Upper lobe of right lung (tissue), 1 donor: Measurements from ENCODE around the gene EPHA10. TPM values are rescaled to one million over a fixed set of nuclear protein-coding genes. Genes with fewer than 3 reads are reported as not detected.

Source experiments
- ATAC-seq: fragments of 200-7000 bp; cut with Tn5 transposase; one replicate; pipeline ENCODE4 v1.9.1; 2020; ENCODE audit warnings: mild to moderate bottlenecking, moderate library complexity
- DNase-seq: peaks from one replicate; pipeline ENCODE4 v3.0.0-alpha.2; 2020
- H3K27ac ChIP-seq: fragments of 200-600 bp; one replicate; pipeline ENCODE4 v1.8.0; 2022
- H3K27me3 ChIP-seq: fragments of 200-600 bp; one replicate; pipeline ENCODE4 v1.8.0; 2022; ENCODE audit warnings: mild to moderate bottlenecking
- H3K36me3 ChIP-seq: fragments of 200-600 bp; one replicate; pipeline ENCODE4 v1.8.0; 2022
- H3K4me1 ChIP-seq: fragments of 200-600 bp; one replicate; pipeline ENCODE4 v1.8.0; 2022
- H3K4me3 ChIP-seq: fragments of 200-600 bp; one replicate; pipeline ENCODE4 v1.8.0; 2022; ENCODE audit warnings: mild to moderate bottlenecking
- H3K9me3 ChIP-seq: fragments of 200-600 bp; one replicate; pipeline ENCODE4 v1.8.0; 2022
- intact Hi-C: fragments of 100-400 bp; cut with DNase I; formaldehyde crosslinking; loops from one replicate; pipeline ENCODE4 v1.11.0; 2022
- total RNA-seq: library from RNA; stranded (reverse); fragmentation: NEBNext Ultra II Directional; extraction: Animal tissue kit (Norgen Biotek cat#: 25700); gene quantifications from one replicate; pipeline ENCODE4 v1.2.1, GENCODE V29; 2021
- TF ChIP-seq, protein P1 (sequence below): fragments of 200-600 bp; IDR thresholded peaks from one replicate; pipeline ENCODE4 v1.8.0; 2022; ENCODE audit warnings: antibody characterized with exemption
- donor health status: DM: no; HTN: yes; CAD: no; lungs with severe emphysema.

The EPHA10 gene
- total RNA-seq, 1 donor from 2014 or later: 1.4 TPM

DNA sequence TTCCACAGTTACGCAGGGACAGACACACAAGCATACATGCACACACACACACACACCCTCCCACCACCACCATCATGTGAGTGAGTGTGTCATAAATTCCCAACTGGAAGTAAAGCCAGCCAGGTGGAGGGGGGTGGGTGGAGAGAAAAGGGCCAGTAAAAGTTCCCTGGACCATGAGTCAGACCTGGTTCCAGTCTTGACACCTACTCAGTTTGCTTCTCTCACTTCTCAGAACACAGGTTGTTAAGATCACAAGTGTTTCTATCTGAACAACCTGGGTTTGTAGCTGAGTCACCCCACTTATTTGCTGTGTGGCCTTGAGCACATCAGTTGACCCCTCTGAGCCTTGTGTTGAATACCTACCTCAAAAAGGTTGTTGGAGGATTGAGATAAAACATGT, 9.6 kb downstream of the EPHA10 start:
- intact Hi-C loops: no loop called here
- Histone ChIP-seq H3K9me3 (no peaks in the 10 kb centered on the region), H3K4me3 (no peak overlapping the region), H3K27me3 (peaks cover 68% of the 10 kb centered on the region), H3K36me3 (no peaks in the 10 kb centered on the region), H3K4me1 (peaks cover 5% of the 10 kb centered on the region), H3K27ac (no peak overlapping the region)
- DNase-seq (no peak), ATAC-seq (peak; percentile 14)
- TF ChIP-seq, protein P1, sequence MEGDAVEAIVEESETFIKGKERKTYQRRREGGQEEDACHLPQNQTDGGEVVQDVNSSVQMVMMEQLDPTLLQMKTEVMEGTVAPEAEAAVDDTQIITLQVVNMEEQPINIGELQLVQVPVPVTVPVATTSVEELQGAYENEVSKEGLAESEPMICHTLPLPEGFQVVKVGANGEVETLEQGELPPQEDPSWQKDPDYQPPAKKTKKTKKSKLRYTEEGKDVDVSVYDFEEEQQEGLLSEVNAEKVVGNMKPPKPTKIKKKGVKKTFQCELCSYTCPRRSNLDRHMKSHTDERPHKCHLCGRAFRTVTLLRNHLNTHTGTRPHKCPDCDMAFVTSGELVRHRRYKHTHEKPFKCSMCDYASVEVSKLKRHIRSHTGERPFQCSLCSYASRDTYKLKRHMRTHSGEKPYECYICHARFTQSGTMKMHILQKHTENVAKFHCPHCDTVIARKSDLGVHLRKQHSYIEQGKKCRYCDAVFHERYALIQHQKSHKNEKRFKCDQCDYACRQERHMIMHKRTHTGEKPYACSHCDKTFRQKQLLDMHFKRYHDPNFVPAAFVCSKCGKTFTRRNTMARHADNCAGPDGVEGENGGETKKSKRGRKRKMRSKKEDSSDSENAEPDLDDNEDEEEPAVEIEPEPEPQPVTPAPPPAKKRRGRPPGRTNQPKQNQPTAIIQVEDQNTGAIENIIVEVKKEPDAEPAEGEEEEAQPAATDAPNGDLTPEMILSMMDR: no peak

DNA sequence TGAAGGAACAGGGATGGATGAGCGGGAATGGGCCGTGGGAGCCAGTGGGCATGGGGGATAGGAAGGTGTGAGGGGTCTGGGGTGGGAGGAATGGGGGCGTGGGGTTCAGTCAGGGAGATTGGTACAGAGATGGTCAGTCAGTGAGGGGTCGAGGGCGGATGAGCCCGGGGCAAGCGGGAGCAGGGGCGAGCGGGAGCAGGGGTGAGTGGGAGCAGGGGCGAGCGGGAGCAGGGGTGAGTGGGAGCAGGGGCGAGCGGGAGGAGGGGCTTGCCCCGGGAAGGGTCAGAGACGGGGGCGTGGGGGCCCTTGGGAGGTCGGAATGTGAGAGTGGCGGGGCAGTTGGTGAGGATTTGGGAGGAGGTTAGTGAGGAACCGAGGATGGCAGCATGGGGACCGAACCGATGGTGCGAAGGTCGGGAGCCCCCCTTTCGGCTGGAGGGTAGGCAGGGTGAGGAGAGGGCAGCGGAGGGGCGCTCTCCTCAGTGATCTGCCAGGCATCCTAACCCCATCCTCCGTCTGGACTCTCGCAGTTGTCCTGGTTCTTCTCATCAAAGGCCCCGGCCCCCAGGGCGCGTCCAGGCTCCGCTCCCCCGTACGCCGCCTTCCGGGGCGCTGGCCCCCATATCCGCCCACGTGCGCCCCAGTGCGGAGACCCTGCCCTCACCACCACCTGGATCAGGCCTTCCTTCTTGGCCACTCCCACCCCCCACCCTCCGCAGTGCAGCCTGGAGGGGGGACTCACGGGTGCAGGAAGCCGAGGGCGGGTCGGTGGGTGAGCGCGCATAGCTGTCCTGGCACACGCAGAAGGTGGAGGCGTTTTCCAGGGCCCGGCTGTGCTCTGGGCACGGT, 11.2 kb downstream of the EPHA10 start:
- TF ChIP-seq, protein P1: no peak
- H3K4me1 ChIP-seq: peaks cover 5% of the 10 kb centered on the region
- no peak overlapping the region for H3K27ac ChIP-seq
- intact Hi-C loops: no loop called here
- H3K27me3 ChIP-seq: peaks cover 67% of the 10 kb centered on the region
- H3K4me3 ChIP-seq: no peak overlapping the region
- ATAC-seq: no peak
- H3K9me3 ChIP-seq: no peaks in the 10 kb centered on the region
- DNase-seq: no peak
- no peaks in the 10 kb centered on the region for H3K36me3 ChIP-seq

DNA sequence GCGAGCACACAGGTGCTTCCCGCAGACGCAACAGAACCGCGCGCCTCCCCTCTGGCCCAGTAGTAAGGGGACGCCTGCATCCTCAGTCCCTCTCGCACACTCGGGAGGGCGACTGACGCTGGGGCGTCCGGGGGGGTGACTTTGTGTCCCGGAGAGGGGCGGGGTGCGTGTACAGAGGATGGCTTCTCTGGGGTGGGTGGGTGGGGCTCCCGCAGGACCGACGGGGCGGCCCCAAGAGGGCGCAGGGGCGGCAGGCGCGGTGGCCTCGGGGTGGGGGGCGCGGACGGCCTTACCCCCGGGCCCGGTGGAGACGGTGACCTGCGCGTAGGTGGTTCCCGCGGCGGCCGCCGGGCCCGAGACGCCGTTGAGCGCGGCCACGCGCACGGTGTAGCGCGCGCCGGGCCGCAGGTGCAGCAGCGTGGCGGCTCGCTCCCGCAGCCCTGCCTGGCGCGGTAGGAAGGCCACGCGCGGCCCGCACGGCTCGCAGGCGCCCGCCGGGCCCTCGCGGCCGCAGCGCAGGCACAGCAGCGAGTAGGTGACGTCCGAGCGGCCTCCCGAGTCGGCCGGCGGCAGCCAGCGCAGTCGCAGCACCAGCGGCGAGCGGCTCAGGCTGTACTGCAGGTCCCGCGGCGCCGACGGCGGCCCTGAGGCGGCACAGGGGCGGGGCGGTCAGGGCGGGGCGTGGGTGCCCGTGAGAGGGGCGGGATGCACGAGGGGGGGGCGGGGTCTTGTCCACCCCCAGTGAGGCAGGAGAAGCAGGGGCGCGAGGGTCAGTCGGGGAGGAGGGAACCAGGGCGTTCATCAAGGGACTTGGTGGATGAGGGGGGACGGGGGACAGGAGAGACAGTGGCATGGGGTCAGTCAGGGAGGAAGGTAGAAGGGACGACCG, 12.1 kb downstream of the EPHA10 start:
- ATAC-seq (peak; percentile 79), DNase-seq (peak; percentile 74)
- peaks cover 68% of the 10 kb centered on the region for H3K27me3 ChIP-seq
- H3K4me1 ChIP-seq: peaks cover 5% of the 10 kb centered on the region
- H3K27ac ChIP-seq: no peak overlapping the region
- TF ChIP-seq, protein P1: no peak
- H3K4me3 ChIP-seq: peak overlapping the region; percentile 30
- intact Hi-C loops: no loop called here
- no peaks in the 10 kb centered on the region for H3K36me3 ChIP-seq
- no peaks in the 10 kb centered on the region for H3K9me3 ChIP-seq

DNA sequence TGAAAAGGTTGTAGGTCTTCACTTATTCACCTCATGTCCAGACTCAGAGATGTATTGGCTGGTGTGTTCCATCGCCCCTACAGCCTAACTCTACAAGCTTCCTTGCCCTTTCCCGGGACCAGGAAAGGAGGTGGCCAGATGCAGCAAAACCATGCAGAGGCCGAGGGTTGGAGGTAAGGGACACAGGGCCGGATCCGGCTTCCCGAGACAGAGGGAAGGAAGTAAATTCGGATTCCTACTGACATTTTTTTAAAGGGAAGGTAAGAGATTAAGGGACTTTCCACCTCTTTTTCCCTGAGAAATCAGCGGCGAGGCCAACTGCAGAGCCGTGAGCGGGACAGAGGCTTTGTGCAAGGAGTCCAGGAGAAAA, 12.7 kb downstream of the EPHA10 start:
- H3K4me3 ChIP-seq: peak overlapping the region; percentile 30
- ATAC-seq: no peak

DNA sequence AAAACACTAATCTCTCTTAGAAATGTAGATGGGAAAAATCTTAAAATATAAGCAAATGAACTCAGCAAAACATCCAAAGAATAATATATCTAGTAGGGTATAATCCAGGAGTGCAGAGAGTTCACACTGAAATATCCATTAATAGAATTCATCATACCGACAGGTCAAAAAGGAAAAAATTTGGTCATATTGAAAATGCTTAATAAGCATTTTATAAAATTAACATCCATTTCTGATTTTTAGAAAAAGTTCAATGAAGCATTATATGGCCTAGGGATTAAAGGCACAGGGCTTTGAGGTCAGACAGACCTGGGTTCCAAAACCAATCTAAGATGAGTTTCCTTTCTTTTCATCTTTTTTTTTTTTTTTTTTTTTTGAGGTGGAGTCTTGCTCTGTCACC, 16.4 kb downstream of the EPHA10 start:
- H3K4me3 ChIP-seq: no peak overlapping the region
- intact Hi-C loops: no loop called here
- no peak for ATAC-seq
- DNase-seq: no peak
- peaks cover 5% of the 10 kb centered on the region for H3K4me1 ChIP-seq
- TF ChIP-seq, protein P1: no peak
- no peaks in the 10 kb centered on the region for H3K36me3 ChIP-seq
- no peak overlapping the region for H3K27ac ChIP-seq
- H3K27me3 ChIP-seq: peaks cover 44% of the 10 kb centered on the region
- H3K9me3 ChIP-seq: no peaks in the 10 kb centered on the region

More for the DNA sequence above, 12.7 kb downstream of the EPHA10 start:
- Histone ChIP-seq H3K9me3 (no peaks in the 10 kb centered on the region), H3K36me3 (no peaks in the 10 kb centered on the region), H3K4me1 (peaks cover 5% of the 10 kb centered on the region), H3K27me3 (peaks cover 64% of the 10 kb centered on the region), H3K27ac (no peak overlapping the region)
- no peak for DNase-seq
- intact Hi-C loops: no loop called here
- TF ChIP-seq, protein P1: no peak
